GM12873 (cell line): ENCODE data around the gene ENO2.

Experiments used
- CTCF ChIP-seq: IDR thresholded peaks from 2 replicates; pipeline ENCODE4 v1.5.1; 2012; ENCODE audit warnings: low read depth, mild to moderate bottlenecking, moderate library complexity, low read length, control low read depth; ENCODE audit not compliant: insufficient read depth; ENCODE audit errors: missing control alignments

ENO2 gene

GRCh38 chr12:6912164-6912935 lies 2.0 kb upstream of the ENO2 start:
- TF ChIP-seq CTCF = no peak

- TF ChIP-seq CTCF = no peak
These were observed 788 bp downstream of the ENO2 start for GRCh38 chr12:6914947-6915788.

GRCh38 chr12:6915789-6916285 lies 1.5 kb downstream of the ENO2 start:
- no peak for TF ChIP-seq CTCF

GRCh38 chr12:6916426-6917200 lies 2.2 kb downstream of the ENO2 start:
- TF ChIP-seq CTCF = no peak

- TF ChIP-seq CTCF = no peak
These were observed 3.3 kb downstream of the ENO2 start for GRCh38 chr12:6917491-6918231.

GRCh38 chr12:6919588-6919987 lies 5.2 kb downstream of the ENO2 start:
- no peak for TF ChIP-seq CTCF
